K562 (cell line): ENCODE data around the gene PRRT1. TPM values are rescaled to one million over a fixed set of nuclear protein-coding genes. Genes with fewer than 3 reads are reported as not detected.
A peak's percentile ranks its signal among the peaks of the same experiment; 100 is the strongest.

Source experiments
- CHD2 ChIP-seq: IDR thresholded peaks from 2 replicates; pipeline ENCODE4 v1.6.1; 2011; ENCODE audit warnings: low read depth, low read length
- CREM ChIP-seq: IDR thresholded peaks from 2 replicates; pipeline ENCODE4 v1.6.1; 2014; ENCODE audit warnings: antibody characterized with exemption, low read depth
- CUX1 ChIP-seq: fragments of 200-800 bp; sonication (Bioruptor generic); IDR thresholded peaks from 2 replicates; pipeline ENCODE4 v1.6.1; 2016; ENCODE audit warnings: missing genetic modification characterization, missing compliant biosample characterization
- HOXB6 ChIP-seq: fragments of 250-450 bp; sonication (Bioruptor Pico); IDR thresholded peaks from 2 replicates; pipeline ENCODE4 v1.5.1; 2022; ENCODE audit warnings: mild to moderate bottlenecking, borderline replicate concordance
- PML ChIP-seq: IDR thresholded peaks from 2 replicates; pipeline ENCODE4 v1.6.1; 2012; ENCODE audit warnings: low read length, inconsistent platforms
- REST ChIP-seq, 2 experiments: fragments of 450-650 bp; formaldehyde crosslinking in 1 of 2; IDR thresholded peaks; 2 replicates each; pipeline versions ENCODE4 v1.4.0 to v1.6.1; 2014 to 2020; ENCODE audit warnings: mild to moderate bottlenecking in 2 of 2, borderline replicate concordance in 1 of 2, low read depth in 1 of 2
- RUNX1 ChIP-seq: sonication (generic); IDR thresholded peaks from 2 replicates; pipeline ENCODE4 v1.6.1; 2016; ENCODE audit warnings: antibody characterized with exemption, low read depth
- TGIF2 ChIP-seq: sonication (generic); formaldehyde crosslinking; IDR thresholded peaks from 2 replicates; pipeline ENCODE4 v1.8.1; 2022; ENCODE audit warnings: mild to moderate bottlenecking, missing genetic modification reagents, moderate library complexity
- ZBTB1 ChIP-seq: sonication (generic); formaldehyde crosslinking; IDR thresholded peaks from 2 replicates; pipeline ENCODE4 v1.8.1; 2023; ENCODE audit warnings: missing genetic modification reagents, low read depth, mild to moderate bottlenecking, borderline replicate concordance
- ZNF655 ChIP-seq: fragments of 250-450 bp; sonication (Bioruptor Pico); IDR thresholded peaks from 2 replicates; pipeline ENCODE4 v1.5.0; 2021
- ZNF699 ChIP-seq: fragments of 250-450 bp; sonication (Bioruptor Pico); IDR thresholded peaks from 2 replicates; pipeline ENCODE4 v1.8.0; 2021; ENCODE audit warnings: mild to moderate bottlenecking, moderate library complexity; ENCODE audit not compliant: insufficient replicate concordance
- polyA plus RNA-seq, 8 experiments: library from polyadenylated mRNA; depleted of rRNA in 4 of 8; stranded (reverse) in 5 of 8; unstranded in 3 of 8; fragments of >200 nt; fragmentation: Nextera tagmentation in 2 of 8; fragmentation: Illumina TruSeq in 1 of 8; extraction: Ambion mirVana in 2 of 8; extraction: Trizol in 1 of 8; gene quantifications; 2 replicates each; pipeline versions ENCODE4 v1.2.1 to v1.2.3, GENCODE V29; 2011 to 2014; ENCODE audit warnings: inconsistent platforms in 1 of 8, missing spikeins in 1 of 8
- total RNA-seq, 7 experiments: library from RNA; depleted of rRNA in 6 of 7; stranded (reverse); fragments of >200 nt in 6 of 7; fragmentation: Illumina TruSeq in 2 of 7; extraction: Trizol in 2 of 7; gene quantifications; 2 replicates each; pipeline versions ENCODE4 v1.2.1 to v1.2.3, GENCODE V29; 2011 to 2021; ENCODE audit warnings: low replicate concordance in 1 of 7

PRRT1 gene
- total and polyA plus RNA-seq, 9 of the 15 experiments (the other 6 are each of a cell fraction or from before 2014, with no cell fraction given): 0.14 to 3.5 (median 0.41) TPM

GRCh38 chr6:32153564-32154513 lies 2.1 kb upstream of the PRRT1 start, which contains the start of gene PPT2 (continued):
- TF ChIP-seq REST (IDR thresholded peaks at IDR 0.05; ENCODE audit: borderline replicate concordance): no peak; the same call in 1 of the 2 replicates
- TF ChIP-seq REST (CRISPR knock-in tag; IDR thresholded peaks at IDR 0.05; ENCODE audit: low read depth): peak; percentile 61; the same call in 1 of the 2 replicates
- TF ChIP-seq CREM: peak; percentile 99
- TF ChIP-seq CHD2: peak; percentile 89
- no peak for TF ChIP-seq CUX1 (CRISPR knock-in tag)
- TF ChIP-seq RUNX1: no peak
- no peak for TF ChIP-seq ZNF699
- TF ChIP-seq ZNF655: no peak
- peak; percentile 83; the same call in 1 of the 2 replicates for TF ChIP-seq ZBTB1 (CRISPR knock-in tag)
- TF ChIP-seq PML: no peak
- TF ChIP-seq HOXB6 (CRISPR knock-in tag): no peak
- TF ChIP-seq TGIF2 (CRISPR knock-in tag): peak; percentile 68; the same call in 1 of the 2 replicates
